HepG2 (cell line): ENCODE results near the gene TMEM107. TPM values are rescaled to one million over a fixed set of nuclear protein-coding genes. Genes with fewer than 3 reads are reported as not detected.

Experiments used
- CREB1 ChIP-seq, 2 experiments: fragments of 450-650 bp in 1 of 2; IDR thresholded peaks; 2 replicates each; pipeline ENCODE4 v1.6.1; 2016 to 2017; ENCODE audit warnings: control low read depth in 1 of 2, mild to moderate bottlenecking in 1 of 2, missing compliant biosample characterization in 1 of 2, missing genetic modification characterization in 1 of 2
- EP300 ChIP-seq, 3 experiments: sonication (generic) in 1 of 3; formaldehyde crosslinking in 1 of 3; IDR thresholded peaks; 2 replicates each; pipeline versions ENCODE4 v1.5.1 to v1.6.1; 2011 to 2020; ENCODE audit warnings: low read depth in 2 of 3, low read length in 2 of 3, borderline replicate concordance in 1 of 3, improper control_type of control experiment in 1 of 3, mild to moderate bottlenecking in 1 of 3, missing genetic modification reagents in 1 of 3, moderate library complexity in 1 of 3
- FOXA3 ChIP-seq: IDR thresholded peaks from 2 replicates; pipeline ENCODE4 v1.6.1; 2016; ENCODE audit warnings: missing genetic modification reagents, missing compliant biosample characterization
- HOXA5 ChIP-seq: sonication (generic); formaldehyde crosslinking; IDR thresholded peaks from 2 replicates; pipeline ENCODE4 v1.4.0; 2020; ENCODE audit warnings: missing genetic modification reagents
- NKX3-1 ChIP-seq: sonication (generic); formaldehyde crosslinking; IDR thresholded peaks from 2 replicates; pipeline ENCODE4 v1.5.0; 2020; ENCODE audit warnings: missing genetic modification reagents
- ZIK1 ChIP-seq: sonication (generic); formaldehyde crosslinking; IDR thresholded peaks from 2 replicates; pipeline ENCODE4 v1.5.0; 2020; ENCODE audit warnings: mild to moderate bottlenecking, low read depth, missing genetic modification reagents, borderline replicate concordance
- ZNF17 ChIP-seq: sonication (generic); formaldehyde crosslinking; IDR thresholded peaks from 2 replicates; pipeline ENCODE4 v1.5.0; 2020; ENCODE audit warnings: mild to moderate bottlenecking, missing genetic modification reagents
- ZNF225 ChIP-seq: sonication (generic); formaldehyde crosslinking; IDR thresholded peaks from 2 replicates; pipeline ENCODE4 v1.4.0; 2020; ENCODE audit warnings: mild to moderate bottlenecking, missing genetic modification reagents
- ZNF746 ChIP-seq: sonication (generic); formaldehyde crosslinking; IDR thresholded peaks from 2 replicates; pipeline ENCODE4 v1.8.0; 2022; ENCODE audit warnings: mild to moderate bottlenecking, missing genetic modification reagents
- ZNF777 ChIP-seq: sonication (generic); formaldehyde crosslinking; IDR thresholded peaks from 2 replicates; pipeline ENCODE4 v1.4.0; 2020; ENCODE audit warnings: missing genetic modification reagents
- polyA plus RNA-seq, 8 experiments: library from polyadenylated mRNA; depleted of rRNA in 3 of 8; stranded (reverse) in 7 of 8; unstranded in 1 of 8; fragments of >200 nt; fragmentation: Illumina TruSeq in 4 of 8; extraction: Trizol in 4 of 8; gene quantifications; 2 replicates each; pipeline versions ENCODE4 v1.2.1 to v1.2.3, GENCODE V29; 2011 to 2016; ENCODE audit warnings: low read depth in 4 of 8, missing spikeins in 1 of 8, mixed read lengths in 1 of 8; ENCODE audit not compliant: insufficient read depth in 1 of 8
- total RNA-seq, 5 experiments: library from RNA; depleted of rRNA; stranded (reverse); fragments of >200 nt; fragmentation: Illumina TruSeq; extraction: Trizol; gene quantifications; 2 replicates each; pipeline ENCODE4 v1.2.3, GENCODE V29; 2016; ENCODE audit warnings: low read depth in 1 of 5
- TF ChIP-seq, protein P1 (sequence below): IDR thresholded peaks from 2 replicates; pipeline ENCODE4 v1.4.0; 2020; ENCODE audit warnings: mild to moderate bottlenecking, missing genetic modification reagents
- TF ChIP-seq, protein P2 (sequence below): IDR thresholded peaks from 2 replicates; pipeline ENCODE4 v1.6.1; 2012; ENCODE audit warnings: low read depth, low read length, improper control_type of control experiment
- TF ChIP-seq, protein P3 (sequence below): sonication (generic); formaldehyde crosslinking; IDR thresholded peaks from 2 replicates; pipeline ENCODE4 v1.8.1; 2023; ENCODE audit warnings: missing genetic modification reagents, inconsistent platforms, borderline replicate concordance
- TF ChIP-seq, protein P4 (sequence below): sonication (generic); formaldehyde crosslinking; IDR thresholded peaks from 2 replicates; pipeline ENCODE4 v1.4.0; 2020; ENCODE audit warnings: missing genetic modification reagents
- TF ChIP-seq, protein P5 (sequence below): sonication (generic); formaldehyde crosslinking; IDR thresholded peaks from 2 replicates; pipeline ENCODE4 v1.5.1; 2020; ENCODE audit warnings: missing genetic modification reagents, mild to moderate bottlenecking, borderline replicate concordance

The TMEM107 gene
- total and polyA plus RNA-seq, 2 of the 13 experiments (the other 11 are each of a cell fraction or from before 2014, with no cell fraction given): 7.2 to 15.3 TPM

DNA sequence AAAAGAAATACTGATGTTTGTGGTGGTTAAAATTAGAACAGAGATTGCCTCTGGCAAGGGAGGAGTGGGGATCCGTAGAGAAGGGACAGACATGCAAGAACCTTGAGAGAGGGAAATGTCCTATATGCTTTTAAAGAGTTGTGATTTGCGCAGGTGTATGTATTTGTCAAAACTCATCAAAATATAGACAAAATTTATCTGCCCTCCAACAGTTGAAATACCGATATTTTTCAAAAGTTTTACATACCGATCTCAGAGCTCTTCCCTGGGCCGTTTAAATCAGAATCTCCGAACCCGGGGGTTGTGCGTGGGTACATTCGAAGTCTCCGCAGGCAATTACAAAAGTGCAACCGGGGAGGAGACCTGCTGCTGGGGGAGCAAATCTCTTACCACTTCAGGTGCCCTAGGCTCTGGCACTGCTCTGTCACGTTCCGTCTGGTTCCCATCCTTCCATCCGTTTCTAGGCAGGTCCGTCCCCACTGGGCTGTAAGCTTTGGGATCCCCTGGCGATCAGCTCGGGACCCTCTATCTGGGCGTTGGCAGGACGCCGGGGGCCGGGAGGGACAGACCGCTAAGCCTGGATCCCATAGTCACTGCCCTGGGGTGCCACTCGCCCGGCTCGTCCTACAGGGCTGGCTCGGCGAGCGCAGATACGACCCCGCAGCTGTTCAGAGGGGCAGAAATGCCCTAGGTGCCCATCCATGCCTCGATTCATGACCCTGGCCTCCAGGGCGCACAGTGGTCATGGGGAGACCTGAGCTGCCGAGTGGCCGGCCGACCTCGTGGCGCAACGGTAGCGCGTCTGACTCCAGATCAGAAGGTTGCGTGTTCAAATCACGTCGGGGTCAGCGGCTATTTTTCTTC is 9.6 kb upstream of the TMEM107 start (continued):
- TF ChIP-seq CREB1 (IDR thresholded peaks at IDR 0.05) (0 out of 2 replicates have a peak, but pooled peaks have one; percentile 28), CREB1 (CRISPR knock-in tag; IDR thresholded peaks at IDR 0.05) (no peak), ZNF777 (CRISPR knock-in tag) (no peak; the same call in 1 of the 2 replicates), ZNF746 (CRISPR knock-in tag) (no peak), ZNF225 (no peak), HOXA5 (CRISPR knock-in tag) (peak; percentile 51; the same call in 1 of the 2 replicates), ZNF17 (no peak), EP300 (IDR thresholded peaks at IDR 0.05; ENCODE audit: low read depth in 2 of 2, low read length in 2 of 2) (no peak), EP300 (CRISPR knock-in tag; IDR thresholded peaks at IDR 0.05; ENCODE audit: borderline replicate concordance) (no peak), ZIK1 (no peak), FOXA3 (CRISPR knock-in tag) (peak; percentile 65; the same call in 1 of the 2 replicates), NKX3-1 (0 out of 2 replicates have a peak, but pooled peaks have one; percentile 20)
- TF ChIP-seq, protein P1, sequence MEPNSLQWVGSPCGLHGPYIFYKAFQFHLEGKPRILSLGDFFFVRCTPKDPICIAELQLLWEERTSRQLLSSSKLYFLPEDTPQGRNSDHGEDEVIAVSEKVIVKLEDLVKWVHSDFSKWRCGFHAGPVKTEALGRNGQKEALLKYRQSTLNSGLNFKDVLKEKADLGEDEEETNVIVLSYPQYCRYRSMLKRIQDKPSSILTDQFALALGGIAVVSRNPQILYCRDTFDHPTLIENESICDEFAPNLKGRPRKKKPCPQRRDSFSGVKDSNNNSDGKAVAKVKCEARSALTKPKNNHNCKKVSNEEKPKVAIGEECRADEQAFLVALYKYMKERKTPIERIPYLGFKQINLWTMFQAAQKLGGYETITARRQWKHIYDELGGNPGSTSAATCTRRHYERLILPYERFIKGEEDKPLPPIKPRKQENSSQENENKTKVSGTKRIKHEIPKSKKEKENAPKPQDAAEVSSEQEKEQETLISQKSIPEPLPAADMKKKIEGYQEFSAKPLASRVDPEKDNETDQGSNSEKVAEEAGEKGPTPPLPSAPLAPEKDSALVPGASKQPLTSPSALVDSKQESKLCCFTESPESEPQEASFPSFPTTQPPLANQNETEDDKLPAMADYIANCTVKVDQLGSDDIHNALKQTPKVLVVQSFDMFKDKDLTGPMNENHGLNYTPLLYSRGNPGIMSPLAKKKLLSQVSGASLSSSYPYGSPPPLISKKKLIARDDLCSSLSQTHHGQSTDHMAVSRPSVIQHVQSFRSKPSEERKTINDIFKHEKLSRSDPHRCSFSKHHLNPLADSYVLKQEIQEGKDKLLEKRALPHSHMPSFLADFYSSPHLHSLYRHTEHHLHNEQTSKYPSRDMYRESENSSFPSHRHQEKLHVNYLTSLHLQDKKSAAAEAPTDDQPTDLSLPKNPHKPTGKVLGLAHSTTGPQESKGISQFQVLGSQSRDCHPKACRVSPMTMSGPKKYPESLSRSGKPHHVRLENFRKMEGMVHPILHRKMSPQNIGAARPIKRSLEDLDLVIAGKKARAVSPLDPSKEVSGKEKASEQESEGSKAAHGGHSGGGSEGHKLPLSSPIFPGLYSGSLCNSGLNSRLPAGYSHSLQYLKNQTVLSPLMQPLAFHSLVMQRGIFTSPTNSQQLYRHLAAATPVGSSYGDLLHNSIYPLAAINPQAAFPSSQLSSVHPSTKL (CRISPR knock-in tag): peak; percentile 51
- TF ChIP-seq, protein P2, sequence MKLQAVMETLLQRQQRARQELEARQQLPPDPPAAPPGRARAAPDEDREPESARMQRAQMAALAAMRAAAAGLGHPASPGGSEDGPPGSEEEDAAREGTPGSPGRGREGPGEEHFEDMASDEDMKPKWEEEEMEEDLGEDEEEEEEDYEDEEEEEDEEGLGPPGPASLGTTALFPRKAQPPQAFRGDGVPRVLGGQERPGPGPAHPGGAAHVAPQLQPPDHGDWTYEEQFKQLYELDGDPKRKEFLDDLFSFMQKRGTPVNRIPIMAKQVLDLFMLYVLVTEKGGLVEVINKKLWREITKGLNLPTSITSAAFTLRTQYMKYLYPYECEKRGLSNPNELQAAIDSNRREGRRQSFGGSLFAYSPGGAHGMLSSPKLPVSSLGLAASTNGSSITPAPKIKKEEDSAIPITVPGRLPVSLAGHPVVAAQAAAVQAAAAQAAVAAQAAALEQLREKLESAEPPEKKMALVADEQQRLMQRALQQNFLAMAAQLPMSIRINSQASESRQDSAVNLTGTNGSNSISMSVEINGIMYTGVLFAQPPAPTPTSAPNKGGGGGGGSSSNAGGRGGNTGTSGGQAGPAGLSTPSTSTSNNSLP: no peak; the same call in 1 of the 2 replicates
- TF ChIP-seq, protein P3, sequence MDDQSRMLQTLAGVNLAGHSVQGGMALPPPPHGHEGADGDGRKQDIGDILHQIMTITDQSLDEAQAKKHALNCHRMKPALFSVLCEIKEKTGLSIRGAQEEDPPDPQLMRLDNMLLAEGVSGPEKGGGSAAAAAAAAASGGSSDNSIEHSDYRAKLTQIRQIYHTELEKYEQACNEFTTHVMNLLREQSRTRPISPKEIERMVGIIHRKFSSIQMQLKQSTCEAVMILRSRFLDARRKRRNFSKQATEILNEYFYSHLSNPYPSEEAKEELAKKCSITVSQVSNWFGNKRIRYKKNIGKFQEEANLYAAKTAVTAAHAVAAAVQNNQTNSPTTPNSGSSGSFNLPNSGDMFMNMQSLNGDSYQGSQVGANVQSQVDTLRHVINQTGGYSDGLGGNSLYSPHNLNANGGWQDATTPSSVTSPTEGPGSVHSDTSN (CRISPR knock-in tag): no peak
- TF ChIP-seq, protein P4, sequence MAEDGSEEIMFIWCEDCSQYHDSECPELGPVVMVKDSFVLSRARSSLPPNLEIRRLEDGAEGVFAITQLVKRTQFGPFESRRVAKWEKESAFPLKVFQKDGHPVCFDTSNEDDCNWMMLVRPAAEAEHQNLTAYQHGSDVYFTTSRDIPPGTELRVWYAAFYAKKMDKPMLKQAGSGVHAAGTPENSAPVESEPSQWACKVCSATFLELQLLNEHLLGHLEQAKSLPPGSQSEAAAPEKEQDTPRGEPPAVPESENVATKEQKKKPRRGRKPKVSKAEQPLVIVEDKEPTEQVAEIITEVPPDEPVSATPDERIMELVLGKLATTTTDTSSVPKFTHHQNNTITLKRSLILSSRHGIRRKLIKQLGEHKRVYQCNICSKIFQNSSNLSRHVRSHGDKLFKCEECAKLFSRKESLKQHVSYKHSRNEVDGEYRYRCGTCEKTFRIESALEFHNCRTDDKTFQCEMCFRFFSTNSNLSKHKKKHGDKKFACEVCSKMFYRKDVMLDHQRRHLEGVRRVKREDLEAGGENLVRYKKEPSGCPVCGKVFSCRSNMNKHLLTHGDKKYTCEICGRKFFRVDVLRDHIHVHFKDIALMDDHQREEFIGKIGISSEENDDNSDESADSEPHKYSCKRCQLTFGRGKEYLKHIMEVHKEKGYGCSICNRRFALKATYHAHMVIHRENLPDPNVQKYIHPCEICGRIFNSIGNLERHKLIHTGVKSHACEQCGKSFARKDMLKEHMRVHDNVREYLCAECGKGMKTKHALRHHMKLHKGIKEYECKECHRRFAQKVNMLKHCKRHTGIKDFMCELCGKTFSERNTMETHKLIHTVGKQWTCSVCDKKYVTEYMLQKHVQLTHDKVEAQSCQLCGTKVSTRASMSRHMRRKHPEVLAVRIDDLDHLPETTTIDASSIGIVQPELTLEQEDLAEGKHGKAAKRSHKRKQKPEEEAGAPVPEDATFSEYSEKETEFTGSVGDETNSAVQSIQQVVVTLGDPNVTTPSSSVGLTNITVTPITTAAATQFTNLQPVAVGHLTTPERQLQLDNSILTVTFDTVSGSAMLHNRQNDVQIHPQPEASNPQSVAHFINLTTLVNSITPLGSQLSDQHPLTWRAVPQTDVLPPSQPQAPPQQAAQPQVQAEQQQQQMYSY (CRISPR knock-in tag): no peak
- TF ChIP-seq, protein P5, sequence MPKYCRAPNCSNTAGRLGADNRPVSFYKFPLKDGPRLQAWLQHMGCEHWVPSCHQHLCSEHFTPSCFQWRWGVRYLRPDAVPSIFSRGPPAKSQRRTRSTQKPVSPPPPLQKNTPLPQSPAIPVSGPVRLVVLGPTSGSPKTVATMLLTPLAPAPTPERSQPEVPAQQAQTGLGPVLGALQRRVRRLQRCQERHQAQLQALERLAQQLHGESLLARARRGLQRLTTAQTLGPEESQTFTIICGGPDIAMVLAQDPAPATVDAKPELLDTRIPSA (CRISPR knock-in tag): no peak
